ENCODE results near the gene PRKAG2.

Gene PRKAG2

DNA sequence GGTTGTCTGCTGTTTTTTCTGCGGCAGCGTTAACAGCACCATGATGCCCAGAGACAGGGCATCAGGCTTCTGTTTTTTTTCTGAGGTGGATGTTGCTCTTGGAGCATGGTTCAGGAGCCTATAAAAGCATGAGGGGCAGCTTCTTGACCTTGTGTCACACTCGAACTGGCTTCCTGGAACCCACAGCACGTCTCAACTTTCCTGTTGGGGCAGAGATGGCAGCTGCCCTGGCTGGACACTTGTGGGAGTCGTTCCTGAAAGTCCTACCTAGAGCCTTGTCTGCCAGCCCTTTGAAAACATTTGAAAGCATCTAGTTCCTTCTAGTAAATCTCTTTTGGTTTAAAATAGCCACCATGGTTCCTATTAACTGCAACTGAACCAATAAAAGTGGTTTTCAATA lies 28.9 kb upstream of the PRKAG2 start:
- no peak overlapping the region for H3K4me3 ChIP-seq (ENCODE audit: low read depth, low read length)
- TF ChIP-seq, protein P1, sequence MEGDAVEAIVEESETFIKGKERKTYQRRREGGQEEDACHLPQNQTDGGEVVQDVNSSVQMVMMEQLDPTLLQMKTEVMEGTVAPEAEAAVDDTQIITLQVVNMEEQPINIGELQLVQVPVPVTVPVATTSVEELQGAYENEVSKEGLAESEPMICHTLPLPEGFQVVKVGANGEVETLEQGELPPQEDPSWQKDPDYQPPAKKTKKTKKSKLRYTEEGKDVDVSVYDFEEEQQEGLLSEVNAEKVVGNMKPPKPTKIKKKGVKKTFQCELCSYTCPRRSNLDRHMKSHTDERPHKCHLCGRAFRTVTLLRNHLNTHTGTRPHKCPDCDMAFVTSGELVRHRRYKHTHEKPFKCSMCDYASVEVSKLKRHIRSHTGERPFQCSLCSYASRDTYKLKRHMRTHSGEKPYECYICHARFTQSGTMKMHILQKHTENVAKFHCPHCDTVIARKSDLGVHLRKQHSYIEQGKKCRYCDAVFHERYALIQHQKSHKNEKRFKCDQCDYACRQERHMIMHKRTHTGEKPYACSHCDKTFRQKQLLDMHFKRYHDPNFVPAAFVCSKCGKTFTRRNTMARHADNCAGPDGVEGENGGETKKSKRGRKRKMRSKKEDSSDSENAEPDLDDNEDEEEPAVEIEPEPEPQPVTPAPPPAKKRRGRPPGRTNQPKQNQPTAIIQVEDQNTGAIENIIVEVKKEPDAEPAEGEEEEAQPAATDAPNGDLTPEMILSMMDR (IDR thresholded peaks at IDR 0.05; ENCODE audit: low read depth, low read length) = no peak

DNA sequence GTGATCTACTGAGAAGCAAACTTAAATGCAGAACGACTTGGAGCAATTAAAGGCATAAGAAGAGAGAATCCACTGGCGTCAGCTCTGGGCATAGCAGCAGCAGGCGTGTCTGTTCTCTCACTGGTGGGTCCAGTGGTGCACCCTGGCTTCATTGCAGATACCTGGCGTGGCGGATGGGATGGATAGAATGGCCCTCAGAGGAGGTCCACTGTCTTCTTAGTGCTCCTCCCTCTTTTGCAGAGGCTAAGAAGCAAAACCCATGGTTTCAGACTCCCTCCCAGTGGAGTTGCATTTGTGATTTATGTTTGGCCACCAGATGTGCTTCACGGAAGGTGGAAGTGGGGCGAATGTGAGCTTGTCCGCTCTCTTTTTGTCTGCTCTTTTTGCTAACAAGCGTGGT lies 28.4 kb upstream of the PRKAG2 start:
- TF ChIP-seq, protein P1 (IDR thresholded peaks at IDR 0.05; ENCODE audit: low read depth, low read length) = no peak
- H3K4me3 ChIP-seq (ENCODE audit: low read depth, low read length) = no peak overlapping the region

DNA sequence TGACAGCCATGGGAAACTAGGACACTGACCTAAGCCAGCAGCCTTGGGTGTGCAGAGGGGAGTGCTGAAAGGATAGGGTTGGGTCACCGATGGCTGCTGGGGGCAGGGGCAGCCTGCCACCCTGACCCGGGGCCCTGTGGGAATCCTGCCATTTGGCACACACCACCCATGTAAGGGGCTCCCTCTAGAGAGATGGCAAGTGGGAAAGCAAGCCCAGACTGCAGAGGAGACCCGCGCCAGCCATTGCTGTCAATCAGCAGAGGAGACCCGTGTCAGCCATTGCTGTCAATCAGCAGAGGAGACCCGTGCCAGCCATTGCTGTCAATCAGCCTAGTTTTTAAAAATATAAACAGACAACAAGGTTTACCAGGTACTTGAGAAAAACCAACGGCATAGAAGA lies 27.4 kb upstream of the PRKAG2 start:
- no peak overlapping the region for H3K4me3 ChIP-seq (ENCODE audit: low read depth, low read length)
- TF ChIP-seq, protein P1 (IDR thresholded peaks at IDR 0.05; ENCODE audit: low read depth, low read length) = no peak

DNA sequence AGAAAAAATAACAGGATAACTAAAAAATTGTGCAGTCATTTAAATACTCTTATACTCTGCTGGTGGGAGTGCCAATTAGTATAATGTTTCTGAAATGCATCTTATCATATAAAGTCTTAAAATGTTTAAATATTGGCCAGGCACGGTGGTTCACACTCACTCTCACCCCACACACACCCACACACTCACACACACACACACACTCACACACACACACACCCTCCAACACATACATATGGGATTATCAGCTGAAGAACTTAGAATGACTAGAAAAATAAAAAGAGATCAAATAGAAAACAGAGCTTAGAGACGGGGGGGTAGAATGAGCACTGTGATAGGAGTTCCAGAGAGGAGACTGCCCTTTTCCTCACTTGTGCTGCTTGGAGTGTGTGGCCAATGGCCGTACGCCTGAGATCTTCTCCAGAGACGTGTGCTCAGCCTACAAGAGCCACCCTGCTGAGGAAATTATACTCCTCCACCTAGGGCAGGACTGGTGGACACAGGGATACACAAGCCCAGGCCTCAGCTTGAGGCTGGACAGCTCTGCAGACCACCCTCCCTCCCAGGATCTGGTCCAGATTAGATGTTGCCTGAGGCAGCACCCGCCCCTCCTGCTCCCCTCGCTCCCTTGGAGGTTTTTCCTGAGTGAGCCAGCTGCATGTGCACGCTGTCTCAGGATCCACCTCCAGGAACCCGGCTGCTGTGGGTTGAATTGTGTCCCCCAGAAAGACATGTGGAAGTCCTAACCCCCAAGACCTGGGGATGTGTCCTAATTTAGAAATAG lies 26.5 kb upstream of the PRKAG2 start:
- TF ChIP-seq, protein P1 (IDR thresholded peaks at IDR 0.05; ENCODE audit: low read depth, low read length) = no peak
- no peak overlapping the region for H3K4me3 ChIP-seq (ENCODE audit: low read depth, low read length)

DNA sequence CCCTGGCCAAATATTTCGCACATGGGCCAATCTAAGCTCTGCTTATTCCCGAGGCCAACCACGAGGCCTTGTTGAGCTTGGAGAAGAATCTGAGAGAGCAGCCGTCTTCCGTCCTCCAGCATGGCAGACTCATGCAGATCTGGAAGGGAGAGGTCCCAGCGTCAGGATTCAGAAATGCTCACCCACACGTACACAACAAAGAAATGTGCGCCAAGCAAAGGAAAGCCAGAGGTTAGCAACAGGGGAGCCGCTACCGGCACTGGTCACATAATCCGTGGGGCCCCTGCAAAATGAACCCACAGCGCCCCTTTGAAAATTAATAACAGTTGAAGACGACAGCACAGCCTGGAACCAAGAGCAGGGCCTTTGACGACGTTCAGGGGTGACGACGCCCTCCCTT lies 25.4 kb upstream of the PRKAG2 start:
- TF ChIP-seq, protein P1 (IDR thresholded peaks at IDR 0.05; ENCODE audit: low read depth, low read length) = no peak
- no peak overlapping the region for H3K4me3 ChIP-seq (ENCODE audit: low read depth, low read length)

DNA sequence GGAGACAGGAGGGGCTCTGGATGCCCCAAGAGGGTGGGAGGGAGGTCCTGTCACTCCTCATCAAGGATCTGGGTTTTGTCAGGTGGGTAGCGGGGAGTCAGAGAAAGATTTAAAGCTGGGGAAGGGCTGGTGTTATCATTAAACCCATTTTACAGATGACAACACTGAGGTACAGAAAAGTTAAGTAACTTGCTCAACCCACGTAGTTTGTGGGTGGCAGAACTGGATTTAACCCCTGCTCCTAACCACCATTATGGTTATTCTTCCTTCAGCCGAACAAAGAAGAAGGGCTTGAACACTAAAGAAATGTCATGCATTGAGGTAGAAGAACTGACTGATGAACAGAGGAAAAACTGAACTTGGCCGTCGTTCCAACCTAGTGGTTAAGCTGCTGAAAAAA lies 24.9 kb upstream of the PRKAG2 start:
- H3K4me3 ChIP-seq (ENCODE audit: low read depth, low read length) = no peak overlapping the region
- TF ChIP-seq, protein P1 (IDR thresholded peaks at IDR 0.05; ENCODE audit: low read depth, low read length) = no peak

DNA sequence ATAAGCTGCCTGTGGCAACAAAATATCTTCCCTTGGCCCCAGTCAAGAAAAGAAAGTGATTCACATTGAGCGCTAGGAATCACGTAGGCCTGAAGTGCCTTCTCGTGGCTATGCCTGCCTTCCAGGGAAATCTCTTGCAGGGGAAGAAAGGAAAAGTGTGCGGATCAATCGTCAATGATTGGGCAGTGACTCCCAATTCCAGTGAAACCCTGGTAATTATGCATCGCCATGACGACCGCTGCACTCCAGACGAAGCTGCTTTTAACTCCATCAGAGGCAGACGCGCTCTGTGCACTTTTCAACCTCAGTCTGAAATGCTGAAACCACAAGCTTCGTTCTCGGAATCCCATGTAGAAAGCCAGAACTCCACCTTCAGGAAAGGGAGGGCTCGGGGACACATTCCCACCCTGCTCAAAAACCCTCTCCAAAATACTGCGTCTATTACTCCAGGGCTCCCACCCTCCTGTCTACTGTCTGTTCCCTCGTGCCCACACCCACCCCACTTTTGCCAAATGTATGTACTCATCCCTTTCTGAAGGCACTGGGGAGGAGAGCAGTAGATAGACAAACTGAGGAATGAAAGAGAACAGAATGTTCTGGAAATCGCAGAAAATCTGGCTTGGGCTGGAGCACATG lies 24.2 kb upstream of the PRKAG2 start:
- H3K4me3 ChIP-seq (ENCODE audit: low read depth, low read length) = no peak overlapping the region
- TF ChIP-seq, protein P1 (IDR thresholded peaks at IDR 0.05; ENCODE audit: low read depth, low read length) = no peak

Measured in WI38 (cell line).